Measurements from ENCODE around the gene SPTLC2. TPM values are rescaled to one million over a fixed set of nuclear protein-coding genes. Genes with fewer than 3 reads are reported as not detected.
A peak's percentile ranks its signal among the peaks of the same experiment; 100 is the strongest.

SPTLC2 gene
- total RNA-seq, 2 experiments from 2014 or later, result 23.7 to 30.2 TPM

DNA sequence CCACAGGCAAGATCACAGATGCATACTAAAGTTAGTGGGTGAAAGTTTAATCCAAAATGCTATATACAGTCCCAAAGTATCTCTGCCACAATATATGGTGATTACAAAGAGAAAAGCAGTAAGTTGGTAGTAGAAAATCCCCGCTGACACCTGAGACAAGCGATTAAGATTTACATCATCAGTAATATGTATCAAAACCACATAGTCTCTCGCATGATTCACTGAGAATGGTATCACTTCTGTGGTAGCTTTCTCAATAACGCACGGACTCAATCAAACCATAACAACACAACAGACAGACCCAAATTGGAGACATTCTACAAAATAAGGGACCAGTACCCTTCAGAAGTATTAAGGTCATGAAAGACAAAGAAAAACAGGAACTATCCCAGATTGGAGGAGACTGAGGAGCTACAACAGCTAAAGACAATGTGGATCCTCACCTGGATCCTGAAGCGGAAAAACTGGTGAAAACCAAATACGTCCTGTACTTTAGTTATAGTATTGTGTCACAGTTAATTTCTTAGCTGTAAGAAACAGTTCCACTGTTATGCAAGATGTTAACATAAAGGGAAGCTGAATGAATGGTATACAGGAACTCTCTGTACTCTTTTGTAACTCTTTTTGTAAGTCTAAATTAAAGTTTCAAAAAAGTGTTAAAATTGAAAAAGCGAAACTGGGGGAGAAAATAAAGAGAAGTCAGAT is 51.0 kb downstream of the SPTLC2 start:
- H3K4me3 Mint-ChIP-seq, result no peak overlapping the region
- ChIA-PET CTCF (interaction anchor here (0.8 to 1.4 kb wide), 5 partner anchors 10 to 47 kb away, joined by 3 to 4 read pairs (median 3); no protein-coding TSS in a partner anchor), POLR2A (interaction anchor here (0.6 to 1.1 kb wide), 4 partner anchors 10 to 50 kb away, joined by 3 to 5 read pairs (median 3); no protein-coding TSS in a partner anchor)
- H3K27me3 Mint-ChIP-seq, result no peaks in the 10 kb centered on the region
- H3K9me3 Mint-ChIP-seq, result no peaks in the 10 kb centered on the region
- peak; percentile 82 for ATAC-seq
- intact Hi-C loops (cut with micrococcal nuclease), result no loop called here
- peaks cover 12% of the 10 kb centered on the region for H3K4me1 Mint-ChIP-seq (ENCODE audit: low read depth)
- TF ChIP-seq, protein P1, sequence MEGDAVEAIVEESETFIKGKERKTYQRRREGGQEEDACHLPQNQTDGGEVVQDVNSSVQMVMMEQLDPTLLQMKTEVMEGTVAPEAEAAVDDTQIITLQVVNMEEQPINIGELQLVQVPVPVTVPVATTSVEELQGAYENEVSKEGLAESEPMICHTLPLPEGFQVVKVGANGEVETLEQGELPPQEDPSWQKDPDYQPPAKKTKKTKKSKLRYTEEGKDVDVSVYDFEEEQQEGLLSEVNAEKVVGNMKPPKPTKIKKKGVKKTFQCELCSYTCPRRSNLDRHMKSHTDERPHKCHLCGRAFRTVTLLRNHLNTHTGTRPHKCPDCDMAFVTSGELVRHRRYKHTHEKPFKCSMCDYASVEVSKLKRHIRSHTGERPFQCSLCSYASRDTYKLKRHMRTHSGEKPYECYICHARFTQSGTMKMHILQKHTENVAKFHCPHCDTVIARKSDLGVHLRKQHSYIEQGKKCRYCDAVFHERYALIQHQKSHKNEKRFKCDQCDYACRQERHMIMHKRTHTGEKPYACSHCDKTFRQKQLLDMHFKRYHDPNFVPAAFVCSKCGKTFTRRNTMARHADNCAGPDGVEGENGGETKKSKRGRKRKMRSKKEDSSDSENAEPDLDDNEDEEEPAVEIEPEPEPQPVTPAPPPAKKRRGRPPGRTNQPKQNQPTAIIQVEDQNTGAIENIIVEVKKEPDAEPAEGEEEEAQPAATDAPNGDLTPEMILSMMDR (IDR thresholded peaks at IDR 0.05), result no peak
- H3K27ac Mint-ChIP-seq, result peak overlapping the region; percentile 69
- H3K36me3 Mint-ChIP-seq (ENCODE audit: low read depth), result peaks cover 28% of the 10 kb centered on the region
- DNase-seq, result peak; percentile 18

DNA sequence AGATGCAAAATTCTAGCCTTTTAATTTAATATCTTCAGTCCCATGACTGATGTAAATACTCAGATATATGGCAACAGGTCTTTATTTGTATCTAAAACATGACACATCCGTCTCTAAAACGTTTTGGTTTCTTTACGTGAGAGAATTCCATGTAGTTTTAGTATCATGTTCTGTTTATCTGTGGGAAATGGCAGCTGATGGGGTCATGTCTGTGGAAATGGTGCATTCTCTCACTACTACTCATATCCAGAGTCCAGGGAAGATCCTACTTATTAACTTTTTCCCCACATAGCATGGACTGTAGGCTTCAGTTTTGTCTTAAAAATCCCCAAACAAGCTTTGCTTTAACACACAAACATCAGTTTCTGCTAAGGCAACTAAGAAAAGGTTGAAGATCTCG is 53.8 kb downstream of the SPTLC2 start:
- peaks cover 20% of the 10 kb centered on the region for H3K36me3 Mint-ChIP-seq (ENCODE audit: low read depth)
- ATAC-seq, result no peak
- no peaks in the 10 kb centered on the region for H3K27me3 Mint-ChIP-seq
- no peaks in the 10 kb centered on the region for H3K9me3 Mint-ChIP-seq
- ChIA-PET POLR2A (interaction anchor here (0.6 kb wide), 1 partner anchor 180 kb away, joined by 3 read pairs; no protein-coding TSS in a partner anchor), CTCF (no interaction called here)
- DNase-seq, result no peak
- intact Hi-C loops (cut with micrococcal nuclease), result no loop called here
- H3K4me1 Mint-ChIP-seq (ENCODE audit: low read depth), result peaks cover 12% of the 10 kb centered on the region
- no peak overlapping the region for H3K4me3 Mint-ChIP-seq
- TF ChIP-seq, protein P1 (IDR thresholded peaks at IDR 0.05), result no peak
- no peak overlapping the region for H3K27ac Mint-ChIP-seq

DNA sequence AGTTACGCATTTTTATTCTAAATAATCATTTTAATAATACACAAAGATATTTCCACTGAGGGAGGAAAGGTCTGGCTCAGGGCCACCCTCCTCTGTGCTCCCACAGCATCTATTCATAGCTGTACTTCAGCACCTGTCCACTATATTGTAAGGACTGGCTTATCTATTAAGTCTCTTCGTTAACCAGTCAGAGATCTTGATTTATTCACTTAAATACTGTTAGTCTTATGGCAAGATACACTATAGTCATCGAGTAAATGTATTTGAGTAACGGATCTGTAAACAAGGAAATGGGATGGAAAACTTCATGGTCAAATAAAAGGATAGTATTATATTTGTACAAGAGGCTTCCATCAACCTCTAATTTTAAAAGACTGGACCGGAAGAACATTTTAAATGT is 54.6 kb downstream of the SPTLC2 start:
- Mint-ChIP-seq H3K36me3 (ENCODE audit: low read depth) (peaks cover 22% of the 10 kb centered on the region), H3K27me3 (no peaks in the 10 kb centered on the region), H3K4me3 (no peak overlapping the region), H3K9me3 (no peaks in the 10 kb centered on the region), H3K4me1 (ENCODE audit: low read depth) (peaks cover 15% of the 10 kb centered on the region), H3K27ac (no peak overlapping the region)
- TF ChIP-seq, protein P1 (IDR thresholded peaks at IDR 0.05), result no peak
- ATAC-seq (no peak), DNase-seq (no peak)
- intact Hi-C loops (cut with micrococcal nuclease), result no loop called here
- CTCF ChIA-PET, result no interaction called here
- POLR2A ChIA-PET, result no interaction called here

DNA sequence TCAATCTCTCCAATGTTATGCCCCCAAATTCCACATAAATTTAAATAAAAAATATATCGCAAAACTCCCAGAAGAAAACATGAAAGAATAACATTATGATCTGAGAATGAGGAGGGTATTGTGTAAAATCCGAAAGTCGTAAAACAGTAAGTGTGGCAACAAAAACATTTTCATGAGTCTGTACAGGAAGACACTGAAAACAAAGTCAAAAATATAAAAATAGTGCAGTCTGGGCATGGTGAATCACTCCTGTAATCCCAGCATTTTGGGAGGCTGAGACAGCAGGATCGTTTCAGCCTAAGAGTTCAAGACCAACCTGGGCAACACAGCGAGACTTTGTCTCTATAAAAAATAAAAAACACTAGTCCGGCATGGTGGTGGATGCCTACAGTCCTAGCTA is 57.1 kb downstream of the SPTLC2 start:
- ChIA-PET POLR2A (no interaction called here), CTCF (interaction anchor here (1.2 kb wide), 1 partner anchor 14 kb away, joined by 3 read pairs; no protein-coding TSS in a partner anchor)
- intact Hi-C loops (cut with micrococcal nuclease), result no loop called here
- H3K4me1 Mint-ChIP-seq (ENCODE audit: low read depth), result peaks cover 9% of the 10 kb centered on the region
- H3K9me3 Mint-ChIP-seq, result no peaks in the 10 kb centered on the region
- ATAC-seq, result no peak
- H3K4me3 Mint-ChIP-seq, result no peak overlapping the region
- H3K27me3 Mint-ChIP-seq, result no peaks in the 10 kb centered on the region
- TF ChIP-seq, protein P1 (IDR thresholded peaks at IDR 0.05), result no peak
- DNase-seq, result no peak
- no peak overlapping the region for H3K27ac Mint-ChIP-seq
- H3K36me3 Mint-ChIP-seq (ENCODE audit: low read depth), result peaks cover 32% of the 10 kb centered on the region

DNA sequence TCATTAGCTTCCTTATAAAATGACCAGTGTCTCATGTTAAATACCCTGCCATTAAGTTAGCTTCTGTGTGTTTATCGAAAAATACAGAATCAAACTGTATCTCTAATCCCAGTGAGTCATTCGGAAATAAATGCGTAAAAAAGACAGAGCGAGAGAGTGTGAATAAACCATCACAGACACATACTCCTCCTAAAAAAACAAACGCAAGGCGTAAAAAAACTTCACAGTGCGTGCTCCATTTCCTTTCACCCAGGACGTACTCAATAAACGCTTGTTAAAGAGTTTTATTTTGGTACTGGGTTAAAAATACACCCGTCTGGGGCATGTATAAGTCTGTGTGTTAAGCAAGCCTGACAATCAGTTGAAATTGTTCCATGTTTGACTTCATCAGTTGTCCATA is 59.0 kb downstream of the SPTLC2 start:
- Mint-ChIP-seq H3K36me3 (ENCODE audit: low read depth) (peaks cover 33% of the 10 kb centered on the region), H3K27ac (no peak overlapping the region), H3K9me3 (no peaks in the 10 kb centered on the region), H3K4me3 (no peak overlapping the region), H3K27me3 (no peaks in the 10 kb centered on the region), H3K4me1 (ENCODE audit: low read depth) (peaks cover 17% of the 10 kb centered on the region)
- intact Hi-C loops (cut with micrococcal nuclease), result no loop called here
- ATAC-seq (peak; percentile 37), DNase-seq (no peak)
- POLR2A ChIA-PET, result no interaction called here
- TF ChIP-seq, protein P1 (IDR thresholded peaks at IDR 0.05), result no peak
- CTCF ChIA-PET, result no interaction called here
